MV-4-11 (cell line): ENCODE measurements around the gene COL4A1.
"Not testable (repeated sequence)": the region's sequence is repeated elsewhere in the genome, so short reads cannot be mapped to it uniquely, and the experiment has no call there.

Source experiments
- DNase-seq: peaks from one replicate; lab custom pipeline; 2025; lab: John Stamatoyannopoulos, UW

COL4A1 gene

GRCh38 chr13:110323172-110323891 is 16.4 kb upstream of the COL4A1 start:
- no peak for DNase-seq

GRCh38 chr13:110322828-110323171 is 15.8 kb upstream of the COL4A1 start:
- no peak for DNase-seq

GRCh38 chr13:110322126-110322827 is 15.3 kb upstream of the COL4A1 start:
- no peak for DNase-seq

- not testable (repeated sequence) for DNase-seq
Observed at GRCh38 chr13:110321573-110321972, 14.6 kb upstream of the COL4A1 start.

GRCh38 chr13:110320645-110321044 is 13.7 kb upstream of the COL4A1 start:
- DNase-seq: no peak

GRCh38 chr13:110319774-110320509 is 13.0 kb upstream of the COL4A1 start:
- DNase-seq: no peak

GRCh38 chr13:110319397-110319773 is 12.4 kb upstream of the COL4A1 start:
- DNase-seq: no peak

- DNase-seq: no peak
Observed at GRCh38 chr13:110318920-110319319, 12.0 kb upstream of the COL4A1 start.

- DNase-seq: no peak
Observed at GRCh38 chr13:110317496-110318195, 10.7 kb upstream of the COL4A1 start.

GRCh38 chr13:110317093-110317492 is 10.1 kb upstream of the COL4A1 start:
- no peak for DNase-seq

- DNase-seq: no peak
Observed at GRCh38 chr13:110316196-110316595, 9.2 kb upstream of the COL4A1 start.

- DNase-seq: no peak
Observed at GRCh38 chr13:110314516-110315245, 7.7 kb upstream of the COL4A1 start.

GRCh38 chr13:110313733-110314132 is 6.8 kb upstream of the COL4A1 start:
- not testable (repeated sequence) for DNase-seq

GRCh38 chr13:110313261-110313660 is 6.3 kb upstream of the COL4A1 start:
- DNase-seq: not testable (repeated sequence)

- no peak for DNase-seq
Observed at GRCh38 chr13:110312339-110313031, 5.5 kb upstream of the COL4A1 start.

GRCh38 chr13:110311443-110312338 is 4.7 kb upstream of the COL4A1 start:
- no peak for DNase-seq

- DNase-seq: no peak
Observed at GRCh38 chr13:110310541-110311442, 3.8 kb upstream of the COL4A1 start.

- DNase-seq: no peak
Observed at GRCh38 chr13:110309661-110310524, 2.9 kb upstream of the COL4A1 start.
